ENCODE data around the gene SLC25A28. TPM values are rescaled to one million over a fixed set of nuclear protein-coding genes. Genes with fewer than 3 reads are reported as not detected.
"Not testable (repeated sequence)": the region's sequence is repeated elsewhere in the genome, so short reads cannot be mapped to it uniquely, and the experiment has no call there.

The SLC25A28 gene
- total RNA-seq, 1 experiment from 2014 or later = 24.2 TPM

DNA sequence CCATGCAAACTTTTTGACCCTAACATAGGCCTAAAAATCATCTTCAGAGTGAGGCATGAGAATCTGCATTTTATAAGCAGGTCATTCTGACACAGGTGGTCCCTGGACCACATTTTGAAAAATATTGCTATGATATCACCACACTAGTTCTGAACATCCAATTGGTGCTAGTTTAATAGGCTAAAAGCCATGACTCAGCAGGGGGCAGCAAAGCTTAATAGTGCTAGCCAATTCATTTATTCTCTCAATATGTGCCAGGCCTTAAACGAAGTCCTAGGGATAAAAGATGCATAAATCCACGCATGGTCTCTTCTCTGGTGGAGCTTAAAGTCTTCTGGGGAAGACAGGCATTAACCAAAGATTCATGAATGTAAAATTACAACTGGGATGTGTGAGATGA lies 10.2 kb upstream of the SLC25A28 start:
- H3K4me1 Mint-ChIP-seq (ENCODE audit: low read depth, unreplicated experiment) = no peaks in the 10 kb centered on the region
- CTCF ChIA-PET = no interaction called here
- H3K27me3 Mint-ChIP-seq (ENCODE audit: unreplicated experiment) = peaks cover 13% of the 10 kb centered on the region
- intact Hi-C loops (cut with micrococcal nuclease; ENCODE audit: unreplicated experiment) = loop anchor here (1.0 to 5.0 kb wide), 3 partner anchors 54 to 81 kb away; no protein-coding TSS in a partner anchor
- TF ChIP-seq, protein P1, sequence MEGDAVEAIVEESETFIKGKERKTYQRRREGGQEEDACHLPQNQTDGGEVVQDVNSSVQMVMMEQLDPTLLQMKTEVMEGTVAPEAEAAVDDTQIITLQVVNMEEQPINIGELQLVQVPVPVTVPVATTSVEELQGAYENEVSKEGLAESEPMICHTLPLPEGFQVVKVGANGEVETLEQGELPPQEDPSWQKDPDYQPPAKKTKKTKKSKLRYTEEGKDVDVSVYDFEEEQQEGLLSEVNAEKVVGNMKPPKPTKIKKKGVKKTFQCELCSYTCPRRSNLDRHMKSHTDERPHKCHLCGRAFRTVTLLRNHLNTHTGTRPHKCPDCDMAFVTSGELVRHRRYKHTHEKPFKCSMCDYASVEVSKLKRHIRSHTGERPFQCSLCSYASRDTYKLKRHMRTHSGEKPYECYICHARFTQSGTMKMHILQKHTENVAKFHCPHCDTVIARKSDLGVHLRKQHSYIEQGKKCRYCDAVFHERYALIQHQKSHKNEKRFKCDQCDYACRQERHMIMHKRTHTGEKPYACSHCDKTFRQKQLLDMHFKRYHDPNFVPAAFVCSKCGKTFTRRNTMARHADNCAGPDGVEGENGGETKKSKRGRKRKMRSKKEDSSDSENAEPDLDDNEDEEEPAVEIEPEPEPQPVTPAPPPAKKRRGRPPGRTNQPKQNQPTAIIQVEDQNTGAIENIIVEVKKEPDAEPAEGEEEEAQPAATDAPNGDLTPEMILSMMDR (IDR thresholded peaks at IDR 0.05; ENCODE audit: unreplicated experiment) = no peak
- H3K36me3 Mint-ChIP-seq (ENCODE audit: insufficient read depth, unreplicated experiment) = no peaks in the 10 kb centered on the region
- H3K4me3 Mint-ChIP-seq (ENCODE audit: low read depth, unreplicated experiment) = no peak overlapping the region
- no TSS peak for BruUV-seq (replicated peaks)
- no peaks in the 10 kb centered on the region for H3K9me3 Mint-ChIP-seq (ENCODE audit: low read depth, unreplicated experiment)
- peak; percentile 24 for DNase-seq
- no peak overlapping the region for H3K27ac Mint-ChIP-seq (ENCODE audit: unreplicated experiment)

DNA sequence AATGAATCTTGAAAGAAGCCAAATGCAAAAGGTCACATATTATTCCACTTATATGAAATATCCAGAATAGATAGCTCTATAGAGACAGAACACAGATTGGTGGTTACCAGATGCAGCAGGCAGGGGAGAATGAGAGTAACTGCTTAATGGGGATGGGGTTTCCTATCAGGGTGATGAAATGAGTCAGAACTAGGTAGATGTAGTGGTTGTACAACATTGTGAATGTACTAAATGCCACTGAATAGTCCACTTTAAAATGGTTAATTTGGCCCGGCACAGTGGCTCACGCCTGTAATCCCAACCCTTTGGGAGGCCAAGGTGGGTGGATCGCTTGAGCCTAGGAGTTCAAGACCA lies 9.4 kb upstream of the SLC25A28 start:
- CTCF ChIA-PET = no interaction called here
- H3K36me3 Mint-ChIP-seq (ENCODE audit: insufficient read depth, unreplicated experiment) = no peaks in the 10 kb centered on the region
- H3K27me3 Mint-ChIP-seq (ENCODE audit: unreplicated experiment) = peaks cover 11% of the 10 kb centered on the region
- no peak overlapping the region for H3K27ac Mint-ChIP-seq (ENCODE audit: unreplicated experiment)
- no peaks in the 10 kb centered on the region for H3K9me3 Mint-ChIP-seq (ENCODE audit: low read depth, unreplicated experiment)
- TF ChIP-seq, protein P1 (IDR thresholded peaks at IDR 0.05; ENCODE audit: unreplicated experiment) = no peak
- BruUV-seq (replicated peaks) = no TSS peak
- DNase-seq = no peak
- H3K4me1 Mint-ChIP-seq (ENCODE audit: low read depth, unreplicated experiment) = no peaks in the 10 kb centered on the region
- no peak overlapping the region for H3K4me3 Mint-ChIP-seq (ENCODE audit: low read depth, unreplicated experiment)
- intact Hi-C loops (cut with micrococcal nuclease; ENCODE audit: unreplicated experiment) = no loop called here

DNA sequence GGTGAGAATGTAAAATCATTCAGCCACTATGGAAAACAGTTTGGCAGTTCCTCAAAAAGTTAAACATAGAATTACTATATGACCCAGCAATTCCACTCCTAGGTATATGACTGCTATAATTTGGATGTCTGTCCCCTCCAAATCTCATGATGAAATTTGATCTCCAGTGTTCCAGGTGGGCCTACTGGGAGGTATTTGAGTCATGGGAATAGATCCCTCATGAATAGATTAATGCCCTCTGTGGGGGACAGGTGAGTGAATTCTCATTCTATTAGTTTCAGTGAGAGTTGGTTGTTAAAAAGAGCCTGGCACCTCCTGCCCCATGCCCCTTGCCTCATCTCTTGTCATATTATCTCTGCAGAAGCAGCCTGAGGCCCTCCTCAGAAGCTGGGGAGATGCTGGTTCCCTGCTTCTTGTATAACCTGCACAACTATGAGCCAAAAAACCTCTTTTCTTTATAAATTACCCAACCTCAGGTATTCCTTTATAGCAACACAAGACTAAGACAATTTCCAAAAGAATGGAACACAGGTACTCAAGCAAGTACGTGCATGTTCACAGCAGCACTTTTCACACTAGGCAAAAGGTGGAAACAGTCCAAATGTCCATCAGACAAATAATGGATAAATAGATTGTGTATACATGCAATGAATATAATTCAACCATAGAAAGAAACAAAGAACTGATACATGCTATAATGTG lies 8.8 kb upstream of the SLC25A28 start:
- Mint-ChIP-seq H3K27me3 (ENCODE audit: unreplicated experiment) (peaks cover 6% of the 10 kb centered on the region), H3K4me1 (ENCODE audit: low read depth, unreplicated experiment) (no peaks in the 10 kb centered on the region), H3K4me3 (ENCODE audit: low read depth, unreplicated experiment) (no peak overlapping the region), H3K36me3 (ENCODE audit: insufficient read depth, unreplicated experiment) (no peaks in the 10 kb centered on the region), H3K27ac (ENCODE audit: unreplicated experiment) (no peak overlapping the region), H3K9me3 (ENCODE audit: low read depth, unreplicated experiment) (peaks cover 2% of the 10 kb centered on the region)
- BruUV-seq (replicated peaks) = no TSS peak
- TF ChIP-seq, protein P1 (IDR thresholded peaks at IDR 0.05; ENCODE audit: unreplicated experiment) = no peak
- intact Hi-C loops (cut with micrococcal nuclease; ENCODE audit: unreplicated experiment) = no loop called here
- DNase-seq = no peak
- CTCF ChIA-PET = no interaction called here

GRCh38 chr10:99625124-99625523 lies 4.9 kb upstream of the SLC25A28 start:
- BruUV-seq (replicated peaks); H3K9me3 Mint-ChIP-seq (ENCODE audit: low read depth, unreplicated experiment); H3K4me3 Mint-ChIP-seq (ENCODE audit: low read depth, unreplicated experiment); DNase-seq; H3K27ac Mint-ChIP-seq (ENCODE audit: unreplicated experiment); H3K27me3 Mint-ChIP-seq (ENCODE audit: unreplicated experiment); intact Hi-C loops (cut with micrococcal nuclease; ENCODE audit: unreplicated experiment): not testable (repeated sequence)
- CTCF ChIA-PET = interaction anchor here (0.6 kb wide), 1 partner anchor 44 kb away, joined by 4 read pairs; no protein-coding TSS in a partner anchor
- Mint-ChIP-seq H3K4me1 (ENCODE audit: low read depth, unreplicated experiment) (peaks cover 14% of the 10 kb centered on the region), H3K36me3 (ENCODE audit: insufficient read depth, unreplicated experiment) (peaks cover 22% of the 10 kb centered on the region)

DNA sequence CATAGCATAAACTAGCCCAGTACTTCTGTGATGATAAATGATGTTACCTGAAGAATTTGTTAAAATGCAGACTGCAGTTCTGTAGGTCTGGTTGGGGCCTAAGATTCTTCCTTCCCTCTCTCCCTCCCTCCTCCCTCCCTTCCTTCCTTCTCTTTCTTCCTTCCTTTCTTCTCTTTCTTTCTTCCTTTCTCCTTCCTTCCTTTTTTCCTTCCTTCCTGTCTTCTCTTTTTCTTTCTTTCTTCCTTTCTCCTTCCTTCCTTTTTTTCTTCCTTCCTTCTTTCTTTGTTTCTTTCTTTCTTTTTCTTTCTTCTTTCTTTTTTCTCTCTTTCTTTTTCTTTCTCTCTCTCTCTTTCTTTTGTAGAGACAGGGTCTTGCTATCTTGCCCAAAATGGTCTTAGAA lies 3.7 kb upstream of the SLC25A28 start:
- no peaks in the 10 kb centered on the region for H3K27me3 Mint-ChIP-seq (ENCODE audit: unreplicated experiment)
- CTCF ChIA-PET = no interaction called here
- H3K4me3 Mint-ChIP-seq (ENCODE audit: low read depth, unreplicated experiment) = no peak overlapping the region
- TF ChIP-seq, protein P1 (IDR thresholded peaks at IDR 0.05; ENCODE audit: unreplicated experiment) = no peak
- peaks cover 34% of the 10 kb centered on the region for H3K36me3 Mint-ChIP-seq (ENCODE audit: insufficient read depth, unreplicated experiment)
- BruUV-seq (replicated peaks) = no TSS peak
- no peak overlapping the region for H3K27ac Mint-ChIP-seq (ENCODE audit: unreplicated experiment)
- H3K9me3 Mint-ChIP-seq (ENCODE audit: low read depth, unreplicated experiment) = peaks cover 4% of the 10 kb centered on the region
- intact Hi-C loops (cut with micrococcal nuclease; ENCODE audit: unreplicated experiment) = no loop called here
- no peak for DNase-seq
- peaks cover 20% of the 10 kb centered on the region for H3K4me1 Mint-ChIP-seq (ENCODE audit: low read depth, unreplicated experiment)
